GM12878 (cell line): Measurements from ENCODE around the gene GPATCH3. TPM values are rescaled to one million over a fixed set of nuclear protein-coding genes. Genes with fewer than 3 reads are reported as not detected.

Experiments
- EGR1 ChIP-seq, 2 experiments: IDR thresholded peaks; 1 replicate in 1 of 2; 2 replicates in 1 of 2; pipeline ENCODE4 v1.6.1; 2011 to 2012; ENCODE audit warnings: low read depth in 2 of 2, low read length in 2 of 2, borderline replicate concordance in 1 of 2, mild to moderate bottlenecking in 1 of 2, moderate library complexity in 1 of 2
- GABPA ChIP-seq: IDR thresholded peaks from 2 replicates; pipeline ENCODE4 v1.6.1; 2014; ENCODE audit warnings: antibody characterized with exemption, low read depth, mild to moderate bottlenecking, inconsistent platforms
- GATAD2B ChIP-seq: fragments of 450-650 bp; conservative IDR thresholded peaks from 2 replicates; pipeline ENCODE4 v1.6.1; 2017; ENCODE audit warnings: low read depth, mild to moderate bottlenecking, moderate library complexity
- HDAC6 ChIP-seq: fragments of 200-600 bp; sonication (generic); IDR thresholded peaks from one replicate; pipeline ENCODE4 v1.8.0; 2017; ENCODE audit warnings: antibody characterized with exemption; ENCODE audit not compliant: unreplicated experiment
- IKZF1 ChIP-seq: fragments of 450-650 bp; conservative IDR thresholded peaks from 2 replicates; pipeline ENCODE4 v1.6.1; 2017; ENCODE audit warnings: antibody characterized with exemption, mild to moderate bottlenecking
- NBN ChIP-seq: fragments of 450-650 bp; IDR thresholded peaks from 2 replicates; pipeline ENCODE4 v1.6.1; 2016
- NR2C2 ChIP-seq: IDR thresholded peaks from 2 replicates; pipeline ENCODE4 v1.6.1; 2011; ENCODE audit warnings: borderline replicate concordance, low read depth; ENCODE audit not compliant: control insufficient read depth, insufficient read length
- NR2F1 ChIP-seq: fragments of 450-650 bp; conservative IDR thresholded peaks from 2 replicates; pipeline ENCODE4 v1.6.1; 2017; ENCODE audit warnings: mild to moderate bottlenecking
- PAX8 ChIP-seq: fragments of 450-650 bp; IDR thresholded peaks from 2 replicates; pipeline ENCODE4 v1.6.1; 2017; ENCODE audit warnings: mild to moderate bottlenecking, moderate library complexity
- PML ChIP-seq: IDR thresholded peaks from 2 replicates; pipeline ENCODE4 v1.6.1; 2012; ENCODE audit warnings: low read length, inconsistent platforms
- RB1 ChIP-seq: fragments of 450-650 bp; formaldehyde crosslinking; IDR thresholded peaks from 2 replicates; pipeline ENCODE4 v1.6.1; 2017; ENCODE audit warnings: mild to moderate bottlenecking, borderline replicate concordance
- SMAD1 ChIP-seq: fragments of 450-650 bp; IDR thresholded peaks from 2 replicates; pipeline ENCODE4 v1.6.1; 2018; ENCODE audit warnings: mild to moderate bottlenecking, low read depth; ENCODE audit not compliant: partially characterized antibody
- TBL1XR1 ChIP-seq: IDR thresholded peaks from 2 replicates; pipeline ENCODE4 v1.6.1; 2012; ENCODE audit warnings: low read depth, low read length, improper control_type of control experiment
- TCF12 ChIP-seq: IDR thresholded peaks from 2 replicates; pipeline ENCODE4 v1.6.1; 2011; ENCODE audit warnings: low read depth, mild to moderate bottlenecking, low read length
- ZNF274 ChIP-seq: IDR thresholded peaks from one replicate; pipeline ENCODE4 v1.8.0; 2011; ENCODE audit not compliant: insufficient read length, insufficient read depth
- polyA plus RNA-seq, 11 experiments: library from polyadenylated mRNA; depleted of rRNA in 4 of 11; unstranded in 6 of 11; stranded (reverse) in 5 of 11; fragments of >200 nt; fragmentation: Nextera tagmentation in 4 of 11; fragmentation: Illumina TruSeq in 1 of 11; extraction: Ambion mirVana in 4 of 11; extraction: Trizol in 1 of 11; gene quantifications; 1 replicate in 1 of 11; 2 replicates in 10 of 11; pipeline versions ENCODE4 v1.2.1 to v1.2.3, GENCODE V29; 2011 to 2016; ENCODE audit warnings: inconsistent platforms in 2 of 11, missing spikeins in 2 of 11, low read depth in 1 of 11
- total RNA-seq, 4 experiments: library from RNA; depleted of rRNA in 3 of 4; stranded (reverse); fragments of >200 nt in 3 of 4; fragmentation: Illumina TruSeq in 1 of 4; extraction: Trizol in 1 of 4; gene quantifications; 2 replicates each; pipeline versions ENCODE4 v1.2.1 to v1.2.3, GENCODE V29; 2013 to 2021
- TF ChIP-seq, protein P1 (sequence below), 3 experiments: IDR thresholded peaks in 2 of 3; conservative IDR thresholded peaks in 1 of 3; 2 replicates each; pipeline ENCODE4 v1.5.1; 2011; ENCODE audit warnings: low read depth in 3 of 3, low read length in 3 of 3, mild to moderate bottlenecking in 3 of 3, control low read depth in 2 of 3, moderate library complexity in 2 of 3, inconsistent platforms in 1 of 3, mixed read lengths in 1 of 3; ENCODE audit not compliant: control insufficient read depth in 2 of 3, insufficient read depth in 1 of 3; ENCODE audit errors: extremely low read depth in 1 of 3
- TF ChIP-seq, protein P2 (sequence below): fragments of 450-650 bp; IDR thresholded peaks from 2 replicates; pipeline ENCODE4 v1.6.1; 2017; ENCODE audit warnings: mild to moderate bottlenecking, moderate library complexity
- TF ChIP-seq, protein P3 (sequence below): IDR thresholded peaks from 2 replicates; pipeline ENCODE4 v1.6.1; 2011; ENCODE audit warnings: low read depth, mild to moderate bottlenecking, low read length, moderate library complexity, borderline replicate concordance; ENCODE audit errors: extremely low read depth
- TF ChIP-seq, protein P4 (sequence below): fragments of 450-650 bp; IDR thresholded peaks from 2 replicates; pipeline ENCODE4 v1.6.1; 2017; ENCODE audit warnings: borderline replicate concordance
- TF ChIP-seq, protein P5 (sequence below): fragments of 450-650 bp; IDR thresholded peaks from 2 replicates; pipeline ENCODE4 v1.6.1; 2017; ENCODE audit warnings: mild to moderate bottlenecking

GPATCH3 gene
- total and polyA plus RNA-seq, 10 of the 15 experiments (the other 5 are each of a cell fraction or from before 2014, with no cell fraction given) = 0.56 to 13.4 (median 8.7) TPM

DNA sequence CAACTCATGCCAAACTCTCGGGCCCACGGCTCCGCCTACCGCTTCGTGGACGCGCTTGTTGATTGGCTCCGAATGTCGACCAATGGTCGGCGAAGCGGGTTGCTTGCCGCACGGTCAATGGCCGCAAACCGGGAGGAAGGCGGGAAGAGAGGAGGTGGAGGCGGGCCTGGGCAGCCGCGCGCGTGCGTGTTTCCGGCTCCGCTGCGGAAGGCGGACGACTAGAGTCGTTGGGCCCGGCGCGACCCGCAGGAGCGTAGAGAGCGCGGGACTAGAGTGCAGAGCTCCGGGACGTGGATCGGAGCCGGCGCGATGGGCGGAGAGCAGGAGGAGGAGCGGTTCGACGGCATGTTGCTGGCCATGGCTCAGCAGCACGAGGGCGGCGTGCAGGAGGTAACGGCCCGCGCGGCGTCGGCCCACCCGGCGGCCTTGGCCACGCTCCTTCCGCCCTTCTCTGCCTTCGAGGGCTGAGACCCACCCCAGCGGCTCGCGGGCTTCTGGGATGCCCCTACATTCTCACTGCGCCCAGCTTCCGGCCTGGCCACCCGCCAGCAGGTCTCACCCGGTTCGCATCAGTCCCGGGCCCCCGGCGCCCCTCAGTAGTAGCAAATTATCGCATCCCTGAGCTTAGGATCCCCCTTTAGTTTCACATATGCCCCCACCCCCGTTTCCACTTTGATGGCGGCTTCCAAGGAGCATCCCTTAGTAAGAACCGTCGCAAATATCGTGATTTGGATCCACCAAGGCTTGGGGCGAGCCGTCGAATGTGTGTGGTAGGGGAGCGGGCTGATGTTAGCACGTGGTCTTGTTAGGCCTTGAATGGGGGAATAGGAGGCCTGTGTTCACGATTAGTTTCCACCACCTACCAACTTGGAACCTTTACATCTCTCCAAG, 21.5 kb upstream of the GPATCH3 start, which contains the start of gene NUDC (continued):
- TF ChIP-seq, protein P1, sequence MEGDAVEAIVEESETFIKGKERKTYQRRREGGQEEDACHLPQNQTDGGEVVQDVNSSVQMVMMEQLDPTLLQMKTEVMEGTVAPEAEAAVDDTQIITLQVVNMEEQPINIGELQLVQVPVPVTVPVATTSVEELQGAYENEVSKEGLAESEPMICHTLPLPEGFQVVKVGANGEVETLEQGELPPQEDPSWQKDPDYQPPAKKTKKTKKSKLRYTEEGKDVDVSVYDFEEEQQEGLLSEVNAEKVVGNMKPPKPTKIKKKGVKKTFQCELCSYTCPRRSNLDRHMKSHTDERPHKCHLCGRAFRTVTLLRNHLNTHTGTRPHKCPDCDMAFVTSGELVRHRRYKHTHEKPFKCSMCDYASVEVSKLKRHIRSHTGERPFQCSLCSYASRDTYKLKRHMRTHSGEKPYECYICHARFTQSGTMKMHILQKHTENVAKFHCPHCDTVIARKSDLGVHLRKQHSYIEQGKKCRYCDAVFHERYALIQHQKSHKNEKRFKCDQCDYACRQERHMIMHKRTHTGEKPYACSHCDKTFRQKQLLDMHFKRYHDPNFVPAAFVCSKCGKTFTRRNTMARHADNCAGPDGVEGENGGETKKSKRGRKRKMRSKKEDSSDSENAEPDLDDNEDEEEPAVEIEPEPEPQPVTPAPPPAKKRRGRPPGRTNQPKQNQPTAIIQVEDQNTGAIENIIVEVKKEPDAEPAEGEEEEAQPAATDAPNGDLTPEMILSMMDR (IDR thresholded peaks at IDR 0.05 in 2 of 3, conservative IDR thresholded peaks at IDR 0.05 in 1 of 3; ENCODE audit: control insufficient read depth in 2 of 3, extremely low read depth in 1 of 3, insufficient read depth in 1 of 3, low read depth in 3 of 3, low read length in 3 of 3) = no peak
- TF ChIP-seq, protein P2, sequence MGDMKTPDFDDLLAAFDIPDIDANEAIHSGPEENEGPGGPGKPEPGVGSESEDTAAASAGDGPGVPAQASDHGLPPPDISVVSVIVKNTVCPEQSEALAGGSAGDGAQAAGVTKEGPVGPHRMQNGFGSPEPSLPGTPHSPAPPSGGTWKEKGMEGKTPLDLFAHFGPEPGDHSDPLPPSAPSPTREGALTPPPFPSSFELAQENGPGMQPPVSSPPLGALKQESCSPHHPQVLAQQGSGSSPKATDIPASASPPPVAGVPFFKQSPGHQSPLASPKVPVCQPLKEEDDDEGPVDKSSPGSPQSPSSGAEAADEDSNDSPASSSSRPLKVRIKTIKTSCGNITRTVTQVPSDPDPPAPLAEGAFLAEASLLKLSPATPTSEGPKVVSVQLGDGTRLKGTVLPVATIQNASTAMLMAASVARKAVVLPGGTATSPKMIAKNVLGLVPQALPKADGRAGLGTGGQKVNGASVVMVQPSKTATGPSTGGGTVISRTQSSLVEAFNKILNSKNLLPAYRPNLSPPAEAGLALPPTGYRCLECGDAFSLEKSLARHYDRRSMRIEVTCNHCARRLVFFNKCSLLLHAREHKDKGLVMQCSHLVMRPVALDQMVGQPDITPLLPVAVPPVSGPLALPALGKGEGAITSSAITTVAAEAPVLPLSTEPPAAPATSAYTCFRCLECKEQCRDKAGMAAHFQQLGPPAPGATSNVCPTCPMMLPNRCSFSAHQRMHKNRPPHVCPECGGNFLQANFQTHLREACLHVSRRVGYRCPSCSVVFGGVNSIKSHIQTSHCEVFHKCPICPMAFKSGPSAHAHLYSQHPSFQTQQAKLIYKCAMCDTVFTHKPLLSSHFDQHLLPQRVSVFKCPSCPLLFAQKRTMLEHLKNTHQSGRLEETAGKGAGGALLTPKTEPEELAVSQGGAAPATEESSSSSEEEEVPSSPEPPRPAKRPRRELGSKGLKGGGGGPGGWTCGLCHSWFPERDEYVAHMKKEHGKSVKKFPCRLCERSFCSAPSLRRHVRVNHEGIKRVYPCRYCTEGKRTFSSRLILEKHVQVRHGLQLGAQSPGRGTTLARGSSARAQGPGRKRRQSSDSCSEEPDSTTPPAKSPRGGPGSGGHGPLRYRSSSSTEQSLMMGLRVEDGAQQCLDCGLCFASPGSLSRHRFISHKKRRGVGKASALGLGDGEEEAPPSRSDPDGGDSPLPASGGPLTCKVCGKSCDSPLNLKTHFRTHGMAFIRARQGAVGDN = peak; percentile 33; the same call in 1 of the 2 replicates
- TF ChIP-seq EGR1 (IDR thresholded peaks at IDR 0.05; ENCODE audit: borderline replicate concordance in 1 of 2, low read depth in 2 of 2, low read length in 2 of 2) (no peak), ZNF274 (no peak), NBN (peak; percentile 48; the same call in 1 of the 2 replicates), HDAC6 (no peak), PAX8 (no peak), TCF12 (no peak), RB1 (peak; percentile 81; the same call in 1 of the 2 replicates), IKZF1 (peak; percentile 71; the same call in 1 of the 2 replicates), TBL1XR1 (no peak), GABPA (peak; percentile 91), GATAD2B (peak; percentile 91), NR2C2 (no peak), NR2F1 (no peak), PML (0 out of 2 replicates have a peak, but pooled peaks have one; percentile 48), SMAD1 (no peak)
- TF ChIP-seq, protein P3, sequence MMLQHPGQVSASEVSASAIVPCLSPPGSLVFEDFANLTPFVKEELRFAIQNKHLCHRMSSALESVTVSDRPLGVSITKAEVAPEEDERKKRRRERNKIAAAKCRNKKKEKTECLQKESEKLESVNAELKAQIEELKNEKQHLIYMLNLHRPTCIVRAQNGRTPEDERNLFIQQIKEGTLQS = no peak
- TF ChIP-seq, protein P4, sequence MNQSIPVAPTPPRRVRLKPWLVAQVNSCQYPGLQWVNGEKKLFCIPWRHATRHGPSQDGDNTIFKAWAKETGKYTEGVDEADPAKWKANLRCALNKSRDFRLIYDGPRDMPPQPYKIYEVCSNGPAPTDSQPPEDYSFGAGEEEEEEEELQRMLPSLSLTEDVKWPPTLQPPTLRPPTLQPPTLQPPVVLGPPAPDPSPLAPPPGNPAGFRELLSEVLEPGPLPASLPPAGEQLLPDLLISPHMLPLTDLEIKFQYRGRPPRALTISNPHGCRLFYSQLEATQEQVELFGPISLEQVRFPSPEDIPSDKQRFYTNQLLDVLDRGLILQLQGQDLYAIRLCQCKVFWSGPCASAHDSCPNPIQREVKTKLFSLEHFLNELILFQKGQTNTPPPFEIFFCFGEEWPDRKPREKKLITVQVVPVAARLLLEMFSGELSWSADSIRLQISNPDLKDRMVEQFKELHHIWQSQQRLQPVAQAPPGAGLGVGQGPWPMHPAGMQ = no peak
- TF ChIP-seq, protein P5, sequence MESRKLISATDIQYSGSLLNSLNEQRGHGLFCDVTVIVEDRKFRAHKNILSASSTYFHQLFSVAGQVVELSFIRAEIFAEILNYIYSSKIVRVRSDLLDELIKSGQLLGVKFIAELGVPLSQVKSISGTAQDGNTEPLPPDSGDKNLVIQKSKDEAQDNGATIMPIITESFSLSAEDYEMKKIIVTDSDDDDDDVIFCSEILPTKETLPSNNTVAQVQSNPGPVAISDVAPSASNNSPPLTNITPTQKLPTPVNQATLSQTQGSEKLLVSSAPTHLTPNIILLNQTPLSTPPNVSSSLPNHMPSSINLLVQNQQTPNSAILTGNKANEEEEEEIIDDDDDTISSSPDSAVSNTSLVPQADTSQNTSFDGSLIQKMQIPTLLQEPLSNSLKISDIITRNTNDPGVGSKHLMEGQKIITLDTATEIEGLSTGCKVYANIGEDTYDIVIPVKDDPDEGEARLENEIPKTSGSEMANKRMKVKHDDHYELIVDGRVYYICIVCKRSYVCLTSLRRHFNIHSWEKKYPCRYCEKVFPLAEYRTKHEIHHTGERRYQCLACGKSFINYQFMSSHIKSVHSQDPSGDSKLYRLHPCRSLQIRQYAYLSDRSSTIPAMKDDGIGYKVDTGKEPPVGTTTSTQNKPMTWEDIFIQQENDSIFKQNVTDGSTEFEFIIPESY = no peak
